Natural killer cell treated with Interleukin-12 subunit alpha and Interleukin-12 subunit beta and Interleukin-15 and Interleukin-18, amount 100 ng/mL, for 72 hours (primary cell): ENCODE data around the gene NME3. TPM values are rescaled to one million over a fixed set of nuclear protein-coding genes. Genes with fewer than 3 reads are reported as not detected.

Source experiments
- total RNA-seq, 2 donors: library from RNA; stranded (reverse); gene quantifications; one replicate each; pipeline ENCODE4 v1.2.3, GENCODE V29; 2022

NME3 gene
- total RNA-seq, 2 donors from 2014 or later = 37.4 to 46.4 TPM

Other genes with a start within 250 kb of the NME3 start
- gene TMEM204, start 237.9 kb downstream of the NME3 start, total RNA-seq = 10 to 100 TPM in 1 of 2 donors, 1 to 10 TPM in 1; 2.8 to 10.7 TPM
- gene IFT140, start 159.5 kb downstream of the NME3 start, total RNA-seq = 1 to 10 TPM; 5.1 to 7.0 TPM
- gene CRAMP1, start 159.2 kb downstream of the NME3 start, total RNA-seq = 10 to 100 TPM; 33.3 to 35.3 TPM
- gene JPT2, start 93.3 kb downstream of the NME3 start, total RNA-seq = 10 to 100 TPM; 56.1 to 61.1 TPM
- 100 to 1,000 TPM in 1 of 2 donors, 10 to 100 TPM in 1; 92.8 to 132 TPM for gene MAPK8IP3, start 65.3 kb downstream of the NME3 start, total RNA-seq
- 10 to 100 TPM; 34.8 to 55.0 TPM for gene EME2, start 1.3 kb upstream of the NME3 start, total RNA-seq
- gene MRPS34, start 1.6 kb upstream of the NME3 start, total RNA-seq = 100 to 1,000 TPM in 1 of 2 donors, 10 to 100 TPM in 1; 98.1 to 192 TPM
- gene SPSB3, start 11.0 kb upstream of the NME3 start, total RNA-seq = 10 to 100 TPM; 26.9 to 30.1 TPM
- 10 to 100 TPM; 47.9 to 81.8 TPM for gene NUBP2, start 11.4 kb upstream of the NME3 start, total RNA-seq
- gene IGFALS, start 22.2 kb upstream of the NME3 start, total RNA-seq = under 1 TPM in 1 of 2 donors, not detected in 1; 0.12 TPM
- 10 to 100 TPM; 39.5 to 47.5 TPM for gene HAGH, start 55.3 kb upstream of the NME3 start, total RNA-seq
- 10 to 100 TPM; 13.9 to 14.5 TPM for gene FAHD1, start 55.7 kb upstream of the NME3 start, total RNA-seq
- not detected for gene MEIOB, start 100.6 kb upstream of the NME3 start, total RNA-seq
- gene HS3ST6, start 146.9 kb upstream of the NME3 start, total RNA-seq = not detected
- 10 to 100 TPM; 24.3 to 24.7 TPM for gene MSRB1, start 171.7 kb upstream of the NME3 start, total RNA-seq
- gene RPL3L, start 183.1 kb upstream of the NME3 start, total RNA-seq = 1 to 10 TPM in 1 of 2 donors, not detected in 1; 1.5 TPM
- gene NDUFB10, start 188.0 kb upstream of the NME3 start, total RNA-seq = 100 to 1,000 TPM in 1 of 2 donors, 10 to 100 TPM in 1; 95.0 to 103 TPM
- gene RPS2, start 193.3 kb upstream of the NME3 start, total RNA-seq = 1,000 to 10,000 TPM; 2,056 to 2,952 TPM
- not detected for gene RNF151, start 195.3 kb upstream of the NME3 start, total RNA-seq
- gene TBL3, start 200.5 kb upstream of the NME3 start, total RNA-seq = 10 to 100 TPM; 39.3 to 78.3 TPM
- not detected for gene NOXO1, start 209.9 kb upstream of the NME3 start, total RNA-seq
- 10 to 100 TPM; 31.9 to 41.7 TPM for gene GFER, start 212.7 kb upstream of the NME3 start, total RNA-seq
- gene SYNGR3, start 218.4 kb upstream of the NME3 start, total RNA-seq = 10 to 100 TPM; 21.3 to 43.6 TPM
- 100 to 1,000 TPM in 1 of 2 donors, 10 to 100 TPM in 1; 83.1 to 163 TPM for gene ZNF598, start 238.3 kb upstream of the NME3 start, total RNA-seq
- 1 to 10 TPM; 1.5 to 3.5 TPM for gene NPW, start 248.2 kb upstream of the NME3 start, total RNA-seq